ENCODE results near the gene XYLT1.

- no peak for TF ChIP-seq CTCF (optimal IDR thresholded peaks at IDR 0.05 in 1 of 3, IDR thresholded peaks at IDR 0.05 in 1 of 3, conservative IDR thresholded peaks at IDR 0.05 in 1 of 3; ENCODE audit: extremely low read depth in 1 of 3, insufficient read depth in 2 of 3, low read length in 3 of 3)
- no peak for TF ChIP-seq EZH2 (IDR thresholded peaks at IDR 0.05; ENCODE audit: low read length)
Observed at GRCh38 chr16:17348826-17349225, 121.9 kb downstream of the XYLT1 start.
